ENCODE results near the gene GRWD1.

Gene GRWD1

DNA sequence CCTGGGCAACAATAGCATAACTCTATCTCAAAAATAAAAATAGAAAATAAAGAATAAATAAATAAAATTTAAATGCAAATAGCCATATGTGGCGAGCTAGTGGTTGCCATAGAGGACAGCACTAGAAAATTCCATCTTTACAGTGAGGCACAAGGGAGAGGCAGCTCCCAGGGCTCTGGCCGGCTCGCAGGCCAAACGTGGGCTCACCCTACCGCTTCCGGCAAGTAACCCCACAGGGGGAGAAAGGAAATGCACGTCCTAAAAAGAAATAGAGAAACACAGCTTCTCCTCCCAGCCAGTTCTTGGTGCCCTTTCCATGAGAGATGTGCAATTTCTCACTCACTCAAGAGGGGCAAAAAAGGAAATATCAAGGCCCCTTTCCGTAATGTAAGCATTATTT is 12.4 kb upstream of the GRWD1 start:
- H3K27ac ChIP-seq: no peak overlapping the region
- TF ChIP-seq, protein P1, sequence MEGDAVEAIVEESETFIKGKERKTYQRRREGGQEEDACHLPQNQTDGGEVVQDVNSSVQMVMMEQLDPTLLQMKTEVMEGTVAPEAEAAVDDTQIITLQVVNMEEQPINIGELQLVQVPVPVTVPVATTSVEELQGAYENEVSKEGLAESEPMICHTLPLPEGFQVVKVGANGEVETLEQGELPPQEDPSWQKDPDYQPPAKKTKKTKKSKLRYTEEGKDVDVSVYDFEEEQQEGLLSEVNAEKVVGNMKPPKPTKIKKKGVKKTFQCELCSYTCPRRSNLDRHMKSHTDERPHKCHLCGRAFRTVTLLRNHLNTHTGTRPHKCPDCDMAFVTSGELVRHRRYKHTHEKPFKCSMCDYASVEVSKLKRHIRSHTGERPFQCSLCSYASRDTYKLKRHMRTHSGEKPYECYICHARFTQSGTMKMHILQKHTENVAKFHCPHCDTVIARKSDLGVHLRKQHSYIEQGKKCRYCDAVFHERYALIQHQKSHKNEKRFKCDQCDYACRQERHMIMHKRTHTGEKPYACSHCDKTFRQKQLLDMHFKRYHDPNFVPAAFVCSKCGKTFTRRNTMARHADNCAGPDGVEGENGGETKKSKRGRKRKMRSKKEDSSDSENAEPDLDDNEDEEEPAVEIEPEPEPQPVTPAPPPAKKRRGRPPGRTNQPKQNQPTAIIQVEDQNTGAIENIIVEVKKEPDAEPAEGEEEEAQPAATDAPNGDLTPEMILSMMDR (conservative IDR thresholded peaks at IDR 0.05): no peak

DNA sequence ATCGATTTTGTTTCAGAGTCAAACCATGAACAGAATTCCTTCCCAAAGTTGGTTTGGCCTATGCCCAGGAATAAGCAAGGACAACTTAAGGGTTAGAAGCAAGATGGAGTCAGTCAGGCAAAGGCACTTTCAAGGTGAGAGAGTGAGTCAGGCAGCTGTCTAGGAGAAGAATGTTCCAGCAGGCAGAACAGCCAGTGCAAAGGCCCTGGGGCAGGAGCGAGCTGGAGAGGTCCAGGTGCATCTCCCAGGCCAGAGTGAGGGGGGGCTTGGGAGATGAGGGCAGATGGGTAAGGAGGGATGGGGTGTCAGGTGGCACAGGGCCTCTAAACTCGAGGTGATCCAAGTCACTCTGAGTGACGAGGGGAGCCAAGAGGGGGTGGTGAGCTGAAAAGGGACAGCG is 9.2 kb upstream of the GRWD1 start:
- TF ChIP-seq, protein P1 (conservative IDR thresholded peaks at IDR 0.05): no peak
- H3K27ac ChIP-seq: no peak overlapping the region

- TF ChIP-seq, protein P1 (conservative IDR thresholded peaks at IDR 0.05): no peak
- no peak overlapping the region for H3K27ac ChIP-seq
These were observed 4.3 kb upstream of the GRWD1 start for GRCh38 chr19:48441360-48442050.

DNA sequence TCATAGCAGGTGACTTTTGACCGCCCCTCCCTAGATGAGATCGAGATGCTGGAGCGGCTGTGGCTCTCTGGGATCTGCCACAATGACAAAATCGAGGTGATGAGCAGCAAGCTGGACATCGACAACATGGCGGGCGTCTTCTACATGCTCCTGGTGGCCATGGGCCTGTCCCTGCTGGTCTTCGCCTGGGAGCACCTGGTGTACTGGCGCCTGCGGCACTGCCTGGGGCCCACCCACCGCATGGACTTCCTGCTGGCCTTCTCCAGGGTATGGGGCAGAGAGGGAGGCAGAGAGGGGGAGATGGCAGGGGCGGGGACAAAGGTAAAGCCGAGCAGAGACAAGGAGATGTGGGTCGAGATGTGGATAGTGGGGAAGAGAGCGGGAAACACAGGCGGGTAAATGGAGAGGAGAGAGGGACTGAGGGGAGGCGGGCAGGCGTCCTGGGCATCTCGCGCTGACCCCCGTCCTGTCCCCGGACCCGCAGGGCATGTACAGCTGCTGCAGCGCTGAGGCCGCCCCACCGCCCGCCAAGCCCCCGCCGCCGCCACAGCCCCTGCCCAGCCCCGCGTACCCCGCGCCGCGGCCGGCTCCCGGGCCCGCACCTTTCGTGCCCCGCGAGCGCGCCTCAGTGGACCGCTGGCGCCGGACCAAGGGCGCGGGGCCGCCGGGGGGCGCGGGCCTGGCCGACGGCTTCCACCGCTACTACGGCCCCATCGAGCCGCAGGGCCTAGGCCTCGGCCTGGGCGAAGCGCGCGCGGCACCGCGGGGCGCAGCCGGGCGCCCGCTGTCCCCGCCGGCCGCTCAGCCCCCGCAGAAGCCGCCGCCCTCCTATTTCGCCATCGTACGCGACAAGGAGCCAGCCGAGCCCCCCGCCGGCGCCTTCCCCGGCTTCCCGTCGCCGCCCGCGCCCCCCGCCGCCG is 3.4 kb upstream of the GRWD1 start:
- H3K27ac ChIP-seq: no peak overlapping the region; the same call in 1 of the 2 replicates
- TF ChIP-seq, protein P1 (conservative IDR thresholded peaks at IDR 0.05): no peak

DNA sequence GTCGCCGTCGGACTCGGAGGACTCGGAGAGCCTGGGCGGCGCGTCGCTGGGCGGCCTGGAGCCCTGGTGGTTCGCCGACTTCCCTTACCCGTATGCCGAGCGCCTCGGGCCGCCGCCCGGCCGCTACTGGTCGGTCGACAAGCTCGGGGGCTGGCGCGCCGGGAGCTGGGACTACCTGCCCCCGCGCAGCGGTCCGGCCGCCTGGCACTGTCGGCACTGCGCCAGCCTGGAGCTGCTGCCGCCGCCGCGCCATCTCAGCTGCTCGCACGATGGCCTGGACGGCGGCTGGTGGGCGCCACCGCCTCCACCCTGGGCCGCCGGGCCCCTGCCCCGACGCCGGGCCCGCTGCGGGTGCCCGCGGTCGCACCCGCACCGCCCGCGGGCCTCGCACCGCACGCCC is 2.5 kb upstream of the GRWD1 start:
- TF ChIP-seq, protein P1 (conservative IDR thresholded peaks at IDR 0.05): no peak

GRCh38 chr19:48443731-48444128 is 2.1 kb upstream of the GRWD1 start:
- TF ChIP-seq, protein P1 (conservative IDR thresholded peaks at IDR 0.05): 0 out of 2 replicates have a peak, but pooled peaks have one; percentile 4
- H3K27ac ChIP-seq: peak overlapping the region; percentile 92; the same call in 1 of the 2 replicates

More for the DNA sequence above, 2.5 kb upstream of the GRWD1 start:
- peak overlapping the region; percentile 92; the same call in 1 of the 2 replicates for H3K27ac ChIP-seq
